ENCODE data around the gene WFIKKN2. TPM values are rescaled to one million over a fixed set of nuclear protein-coding genes. Genes with fewer than 3 reads are reported as not detected.

WFIKKN2 gene
- total and polyA plus RNA-seq, 2 of the 13 experiments (the other 11 are each of a cell fraction or from before 2014, with no cell fraction given), result not detected

DNA sequence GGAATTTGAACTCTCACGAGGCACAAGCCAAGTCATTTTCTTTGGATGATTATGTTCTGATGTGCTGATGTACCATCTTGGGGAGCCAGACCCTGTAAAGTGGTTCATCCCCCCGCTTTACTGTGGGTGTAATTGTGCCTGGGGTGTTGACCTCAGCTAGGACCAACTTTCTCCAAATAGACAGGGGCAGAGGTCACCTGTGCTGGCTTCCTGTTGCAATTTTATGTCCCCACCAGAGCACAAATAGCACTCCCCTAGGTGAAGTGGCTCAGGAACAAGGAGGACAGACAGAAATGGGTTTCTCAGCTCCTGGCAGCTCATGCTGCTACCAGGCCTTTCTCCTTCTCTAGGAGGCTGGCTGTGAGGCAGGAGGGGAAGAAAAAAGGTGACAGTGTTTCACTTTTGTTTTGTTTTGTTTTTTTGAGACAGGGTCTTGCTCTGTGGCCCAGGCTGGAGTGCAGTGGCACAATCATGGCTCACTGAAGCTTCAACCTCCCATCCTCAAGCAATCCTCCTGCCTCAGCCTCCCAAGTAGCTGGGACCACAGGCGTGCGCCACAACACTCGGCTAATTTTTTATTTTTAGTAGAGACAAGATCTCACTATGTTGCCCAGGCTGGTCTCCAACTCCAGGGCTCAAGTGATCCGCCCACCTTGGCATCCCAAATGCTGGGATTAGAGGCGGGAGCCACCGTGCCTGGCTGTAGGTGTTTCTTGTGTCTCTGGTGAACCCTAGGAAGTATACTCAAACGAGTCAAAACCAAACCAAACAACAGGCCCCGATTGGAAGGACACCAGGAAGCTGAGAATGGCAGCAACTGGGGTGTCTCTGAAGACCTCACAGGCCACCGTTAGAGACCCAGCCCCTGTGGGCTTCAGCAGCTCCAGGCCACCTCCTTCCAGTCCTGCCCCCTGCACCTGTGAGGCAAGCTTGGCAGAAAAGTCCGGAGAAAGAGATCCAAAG is 32.5 kb upstream of the WFIKKN2 start (continued):
- TF ChIP-seq PLRG1 (conservative IDR thresholded peaks at IDR 0.05), result no peak
- TF ChIP-seq ZNF225 (CRISPR knock-in tag; IDR thresholded peaks at IDR 0.05), result no peak
- 0 out of 2 replicates have a peak, but pooled peaks have one; percentile 18 for TF ChIP-seq KDM2A (CRISPR knock-in tag; IDR thresholded peaks at IDR 0.05; ENCODE audit: borderline replicate concordance, low read depth)
- TF ChIP-seq HNF4G (IDR thresholded peaks at IDR 0.05; ENCODE audit: borderline replicate concordance, low read depth, low read length), result no peak; the same call in 1 of the 2 replicates
- TF ChIP-seq HNF4G (CRISPR knock-in tag; IDR thresholded peaks at IDR 0.05; ENCODE audit: borderline replicate concordance, low read depth), result peak; percentile 45; the same call in 1 of the 2 replicates
- TF ChIP-seq ZNF737 (CRISPR knock-in tag; IDR thresholded peaks at IDR 0.05; ENCODE audit: borderline replicate concordance), result no peak
- TF ChIP-seq FOXJ3 (CRISPR knock-in tag; IDR thresholded peaks at IDR 0.05; ENCODE audit: borderline replicate concordance), result 0 out of 2 replicates have a peak, but pooled peaks have one; percentile 44
- 0 out of 2 replicates have a peak, but pooled peaks have one; percentile 38 for TF ChIP-seq ISL2 (CRISPR knock-in tag; IDR thresholded peaks at IDR 0.05)
- 0 out of 2 replicates have a peak, but pooled peaks have one; percentile 28 for TF ChIP-seq ZMYM2 (CRISPR knock-in tag; IDR thresholded peaks at IDR 0.05)
- TF ChIP-seq EEA1 (CRISPR knock-in tag; IDR thresholded peaks at IDR 0.05; ENCODE audit: borderline replicate concordance), result no peak
- TF ChIP-seq NFATC3 (CRISPR knock-in tag; IDR thresholded peaks at IDR 0.05), result no peak
- TF ChIP-seq SALL1 (CRISPR knock-in tag; IDR thresholded peaks at IDR 0.05), result peak; percentile 20; the same call in 1 of the 2 replicates
- TF ChIP-seq, protein P1, sequence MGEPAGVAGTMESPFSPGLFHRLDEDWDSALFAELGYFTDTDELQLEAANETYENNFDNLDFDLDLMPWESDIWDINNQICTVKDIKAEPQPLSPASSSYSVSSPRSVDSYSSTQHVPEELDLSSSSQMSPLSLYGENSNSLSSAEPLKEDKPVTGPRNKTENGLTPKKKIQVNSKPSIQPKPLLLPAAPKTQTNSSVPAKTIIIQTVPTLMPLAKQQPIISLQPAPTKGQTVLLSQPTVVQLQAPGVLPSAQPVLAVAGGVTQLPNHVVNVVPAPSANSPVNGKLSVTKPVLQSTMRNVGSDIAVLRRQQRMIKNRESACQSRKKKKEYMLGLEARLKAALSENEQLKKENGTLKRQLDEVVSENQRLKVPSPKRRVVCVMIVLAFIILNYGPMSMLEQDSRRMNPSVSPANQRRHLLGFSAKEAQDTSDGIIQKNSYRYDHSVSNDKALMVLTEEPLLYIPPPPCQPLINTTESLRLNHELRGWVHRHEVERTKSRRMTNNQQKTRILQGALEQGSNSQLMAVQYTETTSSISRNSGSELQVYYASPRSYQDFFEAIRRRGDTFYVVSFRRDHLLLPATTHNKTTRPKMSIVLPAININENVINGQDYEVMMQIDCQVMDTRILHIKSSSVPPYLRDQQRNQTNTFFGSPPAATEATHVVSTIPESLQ (CRISPR knock-in tag; conservative IDR thresholded peaks at IDR 0.05), result no peak
- peak; percentile 12; the same call in 1 of the 2 replicates for TF ChIP-seq ZNF292 (CRISPR knock-in tag; IDR thresholded peaks at IDR 0.05; ENCODE audit: borderline replicate concordance, low read depth)
- peak; percentile 29 for TF ChIP-seq GABPB1 (CRISPR knock-in tag; IDR thresholded peaks at IDR 0.05)
- no peak for TF ChIP-seq ZNF713 (CRISPR knock-in tag; IDR thresholded peaks at IDR 0.05)
- TF ChIP-seq, protein P2, sequence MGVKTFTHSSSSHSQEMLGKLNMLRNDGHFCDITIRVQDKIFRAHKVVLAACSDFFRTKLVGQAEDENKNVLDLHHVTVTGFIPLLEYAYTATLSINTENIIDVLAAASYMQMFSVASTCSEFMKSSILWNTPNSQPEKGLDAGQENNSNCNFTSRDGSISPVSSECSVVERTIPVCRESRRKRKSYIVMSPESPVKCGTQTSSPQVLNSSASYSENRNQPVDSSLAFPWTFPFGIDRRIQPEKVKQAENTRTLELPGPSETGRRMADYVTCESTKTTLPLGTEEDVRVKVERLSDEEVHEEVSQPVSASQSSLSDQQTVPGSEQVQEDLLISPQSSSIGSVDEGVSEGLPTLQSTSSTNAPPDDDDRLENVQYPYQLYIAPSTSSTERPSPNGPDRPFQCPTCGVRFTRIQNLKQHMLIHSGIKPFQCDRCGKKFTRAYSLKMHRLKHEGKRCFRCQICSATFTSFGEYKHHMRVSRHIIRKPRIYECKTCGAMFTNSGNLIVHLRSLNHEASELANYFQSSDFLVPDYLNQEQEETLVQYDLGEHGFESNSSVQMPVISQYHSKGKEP (CRISPR knock-in tag; IDR thresholded peaks at IDR 0.05), result no peak
- no peak for TF ChIP-seq TBX3 (IDR thresholded peaks at IDR 0.05; ENCODE audit: borderline replicate concordance)
- TF ChIP-seq, protein P3, sequence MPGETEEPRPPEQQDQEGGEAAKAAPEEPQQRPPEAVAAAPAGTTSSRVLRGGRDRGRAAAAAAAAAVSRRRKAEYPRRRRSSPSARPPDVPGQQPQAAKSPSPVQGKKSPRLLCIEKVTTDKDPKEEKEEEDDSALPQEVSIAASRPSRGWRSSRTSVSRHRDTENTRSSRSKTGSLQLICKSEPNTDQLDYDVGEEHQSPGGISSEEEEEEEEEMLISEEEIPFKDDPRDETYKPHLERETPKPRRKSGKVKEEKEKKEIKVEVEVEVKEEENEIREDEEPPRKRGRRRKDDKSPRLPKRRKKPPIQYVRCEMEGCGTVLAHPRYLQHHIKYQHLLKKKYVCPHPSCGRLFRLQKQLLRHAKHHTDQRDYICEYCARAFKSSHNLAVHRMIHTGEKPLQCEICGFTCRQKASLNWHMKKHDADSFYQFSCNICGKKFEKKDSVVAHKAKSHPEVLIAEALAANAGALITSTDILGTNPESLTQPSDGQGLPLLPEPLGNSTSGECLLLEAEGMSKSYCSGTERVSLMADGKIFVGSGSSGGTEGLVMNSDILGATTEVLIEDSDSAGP (CRISPR knock-in tag; IDR thresholded peaks at IDR 0.05; ENCODE audit: borderline replicate concordance), result peak; percentile 51; the same call in 1 of the 2 replicates
- peak; percentile 45; the same call in 1 of the 2 replicates for TF ChIP-seq ZC3H13 (CRISPR knock-in tag; IDR thresholded peaks at IDR 0.05)
- 0 out of 2 replicates have a peak, but pooled peaks have one; percentile 6 for TF ChIP-seq ZNF709 (CRISPR knock-in tag; IDR thresholded peaks at IDR 0.05)
- peak; percentile 30 for TF ChIP-seq ZBTB38 (CRISPR knock-in tag; IDR thresholded peaks at IDR 0.05)
- peak; percentile 35 for TF ChIP-seq ASH2L (IDR thresholded peaks at IDR 0.05; ENCODE audit: insufficient read length, low read depth, low read length)
